Vagina (tissue), 2 donors: ENCODE measurements around the gene MRAS. TPM values are rescaled to one million over a fixed set of nuclear protein-coding genes. Genes with fewer than 3 reads are reported as not detected.

Experiments used
- DNase-seq, 2 donors: peaks; one replicate each; pipeline ENCODE4 v3.0.0-alpha.2; 2017; ENCODE audit errors: extremely low spot score in 2 of 2
- H3K27ac ChIP-seq: fragments of 200-600 bp; sonication (generic); one replicate; pipeline ENCODE4 v1.5.1; 2019
- H3K27me3 ChIP-seq: fragments of 200-600 bp; sonication (generic); one replicate; pipeline ENCODE4 v1.5.1; 2019
- H3K36me3 ChIP-seq, 2 donors: fragments of 200-600 bp; sonication (generic); one replicate each; pipeline ENCODE4 v1.5.1; 2017 to 2019
- H3K4me1 ChIP-seq: fragments of 200-600 bp; sonication (generic); one replicate; pipeline ENCODE4 v1.5.1; 2019
- H3K4me3 ChIP-seq, 2 donors: fragments of 200-600 bp; sonication (generic); 1 replicate in 1 of 2; 2 replicates in 1 of 2; pipeline ENCODE4 v1.5.1; 2016 to 2019
- H3K9me3 ChIP-seq: fragments of 200-600 bp; sonication (generic); one replicate; pipeline ENCODE4 v1.5.1; 2019
- CTCF ChIP-seq, 3 experiments: fragments of 450-650 bp in 2 of 3; fragments of 200-600 bp in 1 of 3; sonication (generic) in 1 of 3; IDR thresholded peaks; one replicate each; pipeline ENCODE4 v1.5.1; 2017 to 2019; ENCODE audit warnings: antibody characterized with exemption in 3 of 3, mild to moderate bottlenecking in 2 of 3, moderate library complexity in 2 of 3
- POLR2A ChIP-seq, 2 donors: fragments of 450-650 bp; IDR thresholded peaks; one replicate each; pipeline ENCODE4 v1.6.1; 2017; ENCODE audit warnings: antibody characterized with exemption in 2 of 2, mild to moderate bottlenecking in 2 of 2, moderate library complexity in 2 of 2
- POLR2AphosphoS5 ChIP-seq, 2 donors: sonication (generic); formaldehyde crosslinking; IDR thresholded peaks; one replicate each; pipeline ENCODE4 v1.9.0; 2017; ENCODE audit warnings: antibody characterized with exemption in 2 of 2, mild to moderate bottlenecking in 2 of 2, low read depth in 1 of 2; ENCODE audit not compliant: insufficient read depth in 1 of 2
- intact Hi-C: fragments of 100-400 bp; cut with DNase I; formaldehyde crosslinking; loops from one replicate; pipeline ENCODE4 v1.15.1; 2023
- total RNA-seq: library from RNA; depleted of rRNA; stranded (reverse); fragments of >200 nt; gene quantifications from one replicate; pipeline ENCODE4 v1.2.3, GENCODE V29; 2016

MRAS gene
- total RNA-seq, 1 donor from 2014 or later: 26.8 TPM

DNA sequence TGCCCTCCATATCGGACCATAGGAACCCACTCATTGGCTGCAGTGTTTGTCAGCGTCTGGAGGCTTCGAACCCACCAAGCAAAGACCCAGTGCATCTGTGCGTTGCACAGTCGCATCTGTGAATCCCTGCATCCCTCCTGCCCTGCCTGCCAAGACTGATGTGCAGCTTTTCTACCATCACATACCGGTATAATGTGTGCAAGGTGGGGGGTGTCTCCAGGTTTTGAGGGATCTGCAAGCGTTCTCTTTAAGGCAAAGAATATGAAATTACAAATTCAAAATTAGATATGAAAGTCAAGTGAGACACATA is 18.4 kb upstream of the MRAS start:
- peak overlapping the region; percentile 74 for H3K27ac ChIP-seq
- H3K4me1 ChIP-seq: peaks cover 22% of the 10 kb centered on the region
- H3K9me3 ChIP-seq: no peaks in the 10 kb centered on the region
- no peaks in the 10 kb centered on the region for H3K36me3 ChIP-seq
- H3K4me3 ChIP-seq: peak overlapping the region; percentile 74 to 86
- no peak for DNase-seq
- no peak for TF ChIP-seq POLR2A (IDR thresholded peaks at IDR 0.05)
- no peak for TF ChIP-seq CTCF (IDR thresholded peaks at IDR 0.05)
- no peak for TF ChIP-seq POLR2AphosphoS5 (IDR thresholded peaks at IDR 0.05; ENCODE audit: insufficient read depth in 1 of 2, low read depth in 1 of 2)
- intact Hi-C loops: no loop called here
- no peaks in the 10 kb centered on the region for H3K27me3 ChIP-seq

DNA sequence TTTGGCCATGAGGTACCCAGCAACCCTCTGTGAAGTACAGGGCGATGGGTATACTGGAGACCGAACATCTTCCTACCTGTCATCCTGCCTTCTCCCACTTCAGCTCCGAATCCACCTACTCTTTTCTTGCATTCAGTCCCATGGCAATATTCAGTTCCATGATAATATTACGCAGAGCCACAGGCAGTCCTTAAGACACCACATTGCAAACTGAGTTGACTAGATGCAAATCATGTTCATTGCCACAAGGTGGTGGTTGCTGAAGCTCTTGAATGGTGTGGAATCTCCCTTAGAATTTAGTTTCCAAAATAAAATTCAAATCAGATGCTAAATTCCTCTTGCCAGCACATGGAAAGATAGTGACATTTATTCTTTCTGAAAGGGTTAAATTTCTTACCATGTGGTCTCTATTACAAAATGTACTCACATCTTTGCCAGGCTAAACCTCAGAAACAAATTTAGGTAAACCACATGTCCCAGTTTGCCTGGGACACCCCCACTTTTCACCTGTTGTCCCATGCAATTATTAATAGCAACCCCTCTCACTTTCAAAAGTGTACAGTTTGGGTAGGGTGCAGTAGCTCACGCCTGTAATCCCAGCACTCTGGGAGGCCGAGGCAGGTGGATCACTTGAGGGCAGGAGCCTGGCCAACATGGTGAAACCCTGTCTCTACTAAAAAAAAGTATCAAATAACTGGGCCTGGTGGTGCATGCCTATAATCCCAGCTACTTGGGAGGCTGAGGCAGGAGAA is 17.1 kb upstream of the MRAS start:
- H3K9me3 ChIP-seq: no peaks in the 10 kb centered on the region
- peaks cover 22% of the 10 kb centered on the region for H3K4me1 ChIP-seq
- peak in 1 of 2 donors; percentile 54 for DNase-seq
- H3K27me3 ChIP-seq: no peaks in the 10 kb centered on the region
- no peak for TF ChIP-seq POLR2AphosphoS5 (IDR thresholded peaks at IDR 0.05; ENCODE audit: insufficient read depth in 1 of 2, low read depth in 1 of 2)
- no peak for TF ChIP-seq CTCF (IDR thresholded peaks at IDR 0.05)
- TF ChIP-seq POLR2A (IDR thresholded peaks at IDR 0.05): no peak
- no peak overlapping the region for H3K4me3 ChIP-seq
- H3K27ac ChIP-seq: no peak overlapping the region
- no peaks in the 10 kb centered on the region for H3K36me3 ChIP-seq
- intact Hi-C loops: no loop called here

DNA sequence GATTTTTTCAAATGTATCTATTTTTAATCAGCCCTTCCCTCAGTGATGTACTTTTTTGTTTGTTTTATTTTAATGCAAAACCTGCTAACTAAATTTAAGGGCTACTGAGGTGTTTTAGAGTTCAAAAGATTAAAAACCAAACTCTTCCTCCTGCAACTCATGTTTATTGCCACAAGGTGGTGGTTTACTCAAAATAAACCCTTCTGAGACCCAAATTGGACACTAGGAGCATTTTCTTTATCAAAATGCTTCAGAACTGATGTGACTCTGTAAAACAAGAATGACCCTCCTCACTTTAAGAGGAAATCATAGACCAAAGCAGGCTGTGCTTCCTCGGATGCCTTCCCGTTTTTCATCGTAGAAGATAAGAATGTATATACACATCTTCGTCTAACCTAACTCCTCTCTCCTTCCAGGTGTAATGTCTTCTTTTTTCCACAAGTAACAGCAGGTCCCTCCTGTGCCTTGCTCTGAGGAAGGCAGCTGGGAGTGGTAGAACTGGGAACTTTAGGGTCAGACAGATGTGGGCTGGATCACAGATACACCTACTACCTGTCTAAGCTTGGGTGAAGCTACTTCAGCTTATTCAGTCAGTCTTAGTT is 15.8 kb upstream of the MRAS start:
- no peak overlapping the region for H3K4me3 ChIP-seq
- TF ChIP-seq CTCF (IDR thresholded peaks at IDR 0.05) (peak in 2 of 3 experiments; percentile 18 to 53), POLR2A (IDR thresholded peaks at IDR 0.05) (no peak)
- intact Hi-C loops: no loop called here
- no peaks in the 10 kb centered on the region for H3K36me3 ChIP-seq
- peaks cover 22% of the 10 kb centered on the region for H3K4me1 ChIP-seq
- H3K27ac ChIP-seq: no peak overlapping the region
- peak in 1 of 2 donors; percentile 34 for DNase-seq
- no peaks in the 10 kb centered on the region for H3K9me3 ChIP-seq
- no peaks in the 10 kb centered on the region for H3K27me3 ChIP-seq

DNA sequence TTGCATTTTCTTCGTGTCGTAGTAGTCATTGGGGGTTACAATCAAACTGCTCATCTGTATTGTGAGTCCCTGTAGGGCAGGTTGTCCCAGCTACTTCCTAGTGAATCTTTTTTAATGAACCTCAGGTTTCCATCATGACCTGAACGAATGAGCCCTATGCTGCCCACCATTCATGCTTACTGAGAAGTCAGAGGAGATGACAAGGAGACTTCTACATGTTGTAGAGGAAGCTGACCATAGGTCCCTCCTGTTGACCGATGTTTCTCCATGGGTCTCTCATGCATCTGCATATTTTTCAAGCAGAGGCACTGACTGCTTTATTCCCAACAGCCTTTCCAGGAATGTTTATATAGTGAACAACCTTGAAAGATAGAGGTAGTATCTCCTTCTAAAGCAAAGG is 13.8 kb upstream of the MRAS start:
- intact Hi-C loops: no loop called here

More for the DNA sequence above, 13.8 kb upstream of the MRAS start:
- no peaks in the 10 kb centered on the region for H3K9me3 ChIP-seq
- H3K36me3 ChIP-seq: no peaks in the 10 kb centered on the region
- no peak overlapping the region for H3K27ac ChIP-seq
- no peaks in the 10 kb centered on the region for H3K27me3 ChIP-seq
- TF ChIP-seq POLR2AphosphoS5 (IDR thresholded peaks at IDR 0.05; ENCODE audit: insufficient read depth in 1 of 2, low read depth in 1 of 2) (no peak), POLR2A (IDR thresholded peaks at IDR 0.05) (no peak), CTCF (IDR thresholded peaks at IDR 0.05) (no peak)
- peak in 1 of 2 donors; percentile 49 for DNase-seq
- peaks cover 4% of the 10 kb centered on the region for H3K4me1 ChIP-seq
- no peak overlapping the region for H3K4me3 ChIP-seq
